ENCODE results near the gene HCN4.

GRCh38 chr15:73328149-73328820, 40.5 kb downstream of the HCN4 start:
- TF ChIP-seq CTCF (IDR thresholded peaks at IDR 0.05 in 4 of 5, conservative IDR thresholded peaks at IDR 0.05 in 1 of 5), result no peak
- no peak for TF ChIP-seq POLR2A (IDR thresholded peaks at IDR 0.05)
